ENCODE measurements around the gene DHX15. TPM values are rescaled to one million over a fixed set of nuclear protein-coding genes. Genes with fewer than 3 reads are reported as not detected.

Gene DHX15
- 165 TPM for total RNA-seq

- Histone ChIP-seq H3K4me1 (ENCODE audit: control insufficient read depth in 3 of 3, insufficient read depth in 3 of 3, low read length in 3 of 3) (peaks cover 18 to 28% (median 26%) of the 10 kb centered on the region in 3 donors), H3K36me3 (ENCODE audit: control insufficient read depth in 3 of 3, insufficient read depth in 3 of 3, low read length in 3 of 3) (no peaks in the 10 kb centered on the region), H3K9me3 (ENCODE audit: control insufficient read depth in 3 of 3, low read length in 3 of 3) (no peaks in the 10 kb centered on the region), H3K27ac (ENCODE audit: low read depth, low read length) (peak within 1 kb of the TSS; percentile 99), H3K4me3 (ENCODE audit: low read length in 3 of 3) (peak within 1 kb of the TSS; percentile 90 to 98 (median 97)), H3K9ac (ENCODE audit: low read depth in 1 of 3, low read length in 3 of 3) (peak within 1 kb of the TSS; percentile 98 to 99 (median 99)), H3K27me3 (ENCODE audit: control insufficient read depth in 3 of 3, insufficient read depth in 3 of 3, low read length in 3 of 3) (no peaks in the 10 kb centered on the region)
Measured at GRCh38 chr4:24584211-24584850, at the start of gene DHX15. Gene DHX15 (minus strand): TSS chr4:24584554. CDS start chr4:24584393, 161 bp downstream.

DNA sequence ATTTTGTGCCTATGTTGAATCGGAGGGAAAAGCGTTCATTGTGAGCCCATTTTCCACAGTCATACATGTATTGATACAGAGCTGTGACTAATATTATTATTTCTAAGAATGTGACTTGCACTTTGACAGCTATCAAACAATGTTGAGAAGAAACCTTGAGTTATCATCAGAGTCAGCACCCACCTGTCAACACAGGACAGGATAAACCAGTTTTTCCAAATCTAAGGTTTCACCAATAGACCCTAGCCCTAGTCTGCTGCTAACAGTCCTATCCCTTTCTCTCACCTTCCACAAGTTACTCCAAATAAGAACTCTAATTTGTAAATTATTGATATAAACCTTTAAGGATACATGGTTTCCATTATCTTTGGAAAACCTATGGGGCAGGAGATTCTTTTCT is 47.7 kb upstream of the DHX15 start:
- no peak overlapping the region for H3K27ac ChIP-seq (ENCODE audit: low read depth, low read length)
- H3K4me3 ChIP-seq (ENCODE audit: low read length in 3 of 3): no peak overlapping the region
- no peaks in the 10 kb centered on the region for H3K27me3 ChIP-seq (ENCODE audit: control insufficient read depth in 3 of 3, insufficient read depth in 3 of 3, low read length in 3 of 3)
- no peaks in the 10 kb centered on the region for H3K9me3 ChIP-seq (ENCODE audit: control insufficient read depth in 3 of 3, low read length in 3 of 3)
- no peak overlapping the region for H3K9ac ChIP-seq (ENCODE audit: low read depth in 1 of 3, low read length in 3 of 3)
- H3K4me1 ChIP-seq (ENCODE audit: control insufficient read depth in 3 of 3, insufficient read depth in 3 of 3, low read length in 3 of 3): no peaks in the 10 kb centered on the region
- no peaks in the 10 kb centered on the region for H3K36me3 ChIP-seq (ENCODE audit: control insufficient read depth in 3 of 3, insufficient read depth in 3 of 3, low read length in 3 of 3)

DNA sequence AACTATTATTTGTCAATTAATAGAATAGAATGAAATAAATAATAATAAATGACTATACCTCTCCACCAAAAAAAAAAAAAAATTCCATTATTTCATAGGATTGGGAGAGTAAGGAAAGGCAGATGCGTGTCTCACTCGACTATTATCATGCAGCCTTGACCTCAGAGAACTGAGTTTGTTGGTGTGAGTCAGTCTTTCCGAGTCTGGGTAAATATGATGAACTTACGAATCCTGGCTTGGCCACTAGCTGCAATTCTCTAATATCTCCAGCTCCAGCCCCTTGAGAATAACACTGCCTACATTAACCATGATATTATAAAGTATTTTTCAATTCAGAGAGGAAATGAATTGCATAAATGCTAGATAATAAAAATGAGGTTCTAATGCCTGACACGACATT is 46.6 kb upstream of the DHX15 start:
- Histone ChIP-seq H3K4me3 (ENCODE audit: low read length in 3 of 3) (no peak overlapping the region), H3K4me1 (ENCODE audit: control insufficient read depth in 3 of 3, insufficient read depth in 3 of 3, low read length in 3 of 3) (no peaks in the 10 kb centered on the region), H3K27ac (ENCODE audit: low read depth, low read length) (no peak overlapping the region), H3K9me3 (ENCODE audit: control insufficient read depth in 3 of 3, low read length in 3 of 3) (no peaks in the 10 kb centered on the region), H3K27me3 (ENCODE audit: control insufficient read depth in 3 of 3, insufficient read depth in 3 of 3, low read length in 3 of 3) (no peaks in the 10 kb centered on the region), H3K9ac (ENCODE audit: low read depth in 1 of 3, low read length in 3 of 3) (no peak overlapping the region), H3K36me3 (ENCODE audit: control insufficient read depth in 3 of 3, insufficient read depth in 3 of 3, low read length in 3 of 3) (no peaks in the 10 kb centered on the region)

DNA sequence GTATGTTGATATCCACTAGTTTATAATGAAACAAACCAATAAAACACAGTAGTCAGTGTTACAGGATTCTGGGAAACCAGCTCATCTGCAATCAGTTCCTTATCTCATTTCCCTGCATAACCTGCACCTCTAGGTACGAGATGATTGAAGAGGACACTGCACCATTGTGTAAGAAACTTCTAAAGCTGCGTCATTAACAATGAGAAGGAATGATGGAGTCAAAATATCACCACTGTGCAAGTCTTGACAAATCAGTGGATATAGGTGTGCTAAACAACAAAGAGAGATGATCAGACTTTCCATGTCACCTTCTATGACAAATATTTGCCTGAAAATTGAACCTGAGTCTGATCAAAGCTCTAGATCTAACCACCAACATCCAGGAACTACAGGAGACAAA is 40.7 kb upstream of the DHX15 start:
- Histone ChIP-seq H3K9me3 (ENCODE audit: control insufficient read depth in 3 of 3, low read length in 3 of 3) (no peaks in the 10 kb centered on the region), H3K4me3 (ENCODE audit: low read length in 3 of 3) (no peak overlapping the region), H3K4me1 (ENCODE audit: control insufficient read depth in 3 of 3, insufficient read depth in 3 of 3, low read length in 3 of 3) (no peaks in the 10 kb centered on the region), H3K9ac (ENCODE audit: low read depth in 1 of 3, low read length in 3 of 3) (no peak overlapping the region), H3K27ac (ENCODE audit: low read depth, low read length) (no peak overlapping the region), H3K27me3 (ENCODE audit: control insufficient read depth in 3 of 3, insufficient read depth in 3 of 3, low read length in 3 of 3) (no peaks in the 10 kb centered on the region), H3K36me3 (ENCODE audit: control insufficient read depth in 3 of 3, insufficient read depth in 3 of 3, low read length in 3 of 3) (no peaks in the 10 kb centered on the region)

GRCh38 chr4:24624381-24624780 is 40.0 kb upstream of the DHX15 start:
- H3K9ac ChIP-seq (ENCODE audit: low read depth in 1 of 3, low read length in 3 of 3): no peak overlapping the region
- no peaks in the 10 kb centered on the region for H3K9me3 ChIP-seq (ENCODE audit: control insufficient read depth in 3 of 3, low read length in 3 of 3)
- no peaks in the 10 kb centered on the region for H3K36me3 ChIP-seq (ENCODE audit: control insufficient read depth in 3 of 3, insufficient read depth in 3 of 3, low read length in 3 of 3)
- no peaks in the 10 kb centered on the region for H3K4me1 ChIP-seq (ENCODE audit: control insufficient read depth in 3 of 3, insufficient read depth in 3 of 3, low read length in 3 of 3)
- no peak overlapping the region for H3K4me3 ChIP-seq (ENCODE audit: low read length in 3 of 3)
- no peaks in the 10 kb centered on the region for H3K27me3 ChIP-seq (ENCODE audit: control insufficient read depth in 3 of 3, insufficient read depth in 3 of 3, low read length in 3 of 3)
- H3K27ac ChIP-seq (ENCODE audit: low read depth, low read length): no peak overlapping the region

GRCh38 chr4:24622146-24622834 is 37.9 kb upstream of the DHX15 start:
- Histone ChIP-seq H3K36me3 (ENCODE audit: control insufficient read depth in 3 of 3, insufficient read depth in 3 of 3, low read length in 3 of 3) (no peaks in the 10 kb centered on the region), H3K9ac (ENCODE audit: low read depth in 1 of 3, low read length in 3 of 3) (no peak overlapping the region), H3K4me1 (ENCODE audit: control insufficient read depth in 3 of 3, insufficient read depth in 3 of 3, low read length in 3 of 3) (no peaks in the 10 kb centered on the region), H3K9me3 (ENCODE audit: control insufficient read depth in 3 of 3, low read length in 3 of 3) (no peaks in the 10 kb centered on the region), H3K27me3 (ENCODE audit: control insufficient read depth in 3 of 3, insufficient read depth in 3 of 3, low read length in 3 of 3) (no peaks in the 10 kb centered on the region), H3K4me3 (ENCODE audit: low read length in 3 of 3) (no peak overlapping the region), H3K27ac (ENCODE audit: low read depth, low read length) (no peak overlapping the region)

DNA sequence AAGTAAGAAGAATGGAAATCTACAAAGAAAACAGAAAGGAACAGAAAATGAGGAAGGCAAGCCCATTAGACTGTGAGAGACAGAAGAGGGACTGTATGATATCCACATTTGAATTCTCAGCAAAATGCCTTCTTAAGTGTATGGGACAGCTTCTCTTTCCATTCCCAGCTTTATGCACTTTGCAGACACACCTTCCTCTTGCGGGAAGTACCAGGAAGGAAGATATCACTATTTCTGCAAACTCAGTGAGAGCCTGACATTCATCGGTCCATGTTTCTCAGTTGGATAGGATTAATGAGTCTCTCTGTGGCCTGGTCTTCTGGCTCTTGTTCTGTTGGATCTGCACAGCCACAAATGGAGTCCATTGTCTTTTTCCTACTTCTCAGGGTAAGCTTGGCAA is 31.6 kb upstream of the DHX15 start:
- H3K9ac ChIP-seq (ENCODE audit: low read depth in 1 of 3, low read length in 3 of 3): no peak overlapping the region
- no peak overlapping the region for H3K4me3 ChIP-seq (ENCODE audit: low read length in 3 of 3)
- H3K27me3 ChIP-seq (ENCODE audit: control insufficient read depth in 3 of 3, insufficient read depth in 3 of 3, low read length in 3 of 3): no peaks in the 10 kb centered on the region

DNA sequence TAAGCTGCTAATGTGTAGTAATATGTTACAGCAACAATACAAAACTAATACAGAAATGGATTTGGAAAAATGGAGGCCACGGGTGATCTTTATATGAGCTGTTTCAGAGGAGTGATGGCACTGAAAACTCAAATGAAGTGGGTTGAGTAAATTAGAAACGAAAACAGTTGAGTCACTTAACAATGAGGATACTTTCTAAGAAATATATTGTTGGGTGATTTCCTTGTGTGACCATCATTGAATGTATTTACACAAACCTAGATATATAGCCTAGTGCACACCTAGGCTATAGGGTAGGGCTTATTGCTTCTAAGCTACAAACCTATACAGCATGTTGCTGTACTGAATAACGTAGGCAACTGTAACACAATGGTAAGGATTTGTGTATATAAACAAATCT is 30.5 kb upstream of the DHX15 start:
- Histone ChIP-seq H3K9ac (ENCODE audit: low read depth in 1 of 3, low read length in 3 of 3) (no peak overlapping the region), H3K4me1 (ENCODE audit: control insufficient read depth in 3 of 3, insufficient read depth in 3 of 3, low read length in 3 of 3) (no peaks in the 10 kb centered on the region), H3K27ac (ENCODE audit: low read depth, low read length) (no peak overlapping the region), H3K27me3 (ENCODE audit: control insufficient read depth in 3 of 3, insufficient read depth in 3 of 3, low read length in 3 of 3) (no peaks in the 10 kb centered on the region), H3K4me3 (ENCODE audit: low read length in 3 of 3) (no peak overlapping the region), H3K9me3 (ENCODE audit: control insufficient read depth in 3 of 3, low read length in 3 of 3) (no peaks in the 10 kb centered on the region), H3K36me3 (ENCODE audit: control insufficient read depth in 3 of 3, insufficient read depth in 3 of 3, low read length in 3 of 3) (no peaks in the 10 kb centered on the region)

More for the DNA sequence above, 31.6 kb upstream of the DHX15 start:
- H3K4me1 ChIP-seq (ENCODE audit: control insufficient read depth in 3 of 3, insufficient read depth in 3 of 3, low read length in 3 of 3): no peaks in the 10 kb centered on the region
- H3K27ac ChIP-seq (ENCODE audit: low read depth, low read length): no peak overlapping the region
- no peaks in the 10 kb centered on the region for H3K36me3 ChIP-seq (ENCODE audit: control insufficient read depth in 3 of 3, insufficient read depth in 3 of 3, low read length in 3 of 3)
- no peaks in the 10 kb centered on the region for H3K9me3 ChIP-seq (ENCODE audit: control insufficient read depth in 3 of 3, low read length in 3 of 3)

- Histone ChIP-seq H3K27ac (ENCODE audit: low read depth, low read length) (no peak overlapping the region), H3K27me3 (ENCODE audit: control insufficient read depth in 3 of 3, insufficient read depth in 3 of 3, low read length in 3 of 3) (no peaks in the 10 kb centered on the region), H3K9ac (ENCODE audit: low read depth in 1 of 3, low read length in 3 of 3) (no peak overlapping the region), H3K4me1 (ENCODE audit: control insufficient read depth in 3 of 3, insufficient read depth in 3 of 3, low read length in 3 of 3) (no peaks in the 10 kb centered on the region), H3K36me3 (ENCODE audit: control insufficient read depth in 3 of 3, insufficient read depth in 3 of 3, low read length in 3 of 3) (no peaks in the 10 kb centered on the region), H3K9me3 (ENCODE audit: control insufficient read depth in 3 of 3, low read length in 3 of 3) (no peaks in the 10 kb centered on the region), H3K4me3 (ENCODE audit: low read length in 3 of 3) (no peak overlapping the region)
Measured at GRCh38 chr4:24613502-24613901, 29.1 kb upstream of the DHX15 start.

- Histone ChIP-seq H3K9ac (ENCODE audit: low read depth in 1 of 3, low read length in 3 of 3) (no peak overlapping the region), H3K27ac (ENCODE audit: low read depth, low read length) (no peak overlapping the region), H3K4me1 (ENCODE audit: control insufficient read depth in 3 of 3, insufficient read depth in 3 of 3, low read length in 3 of 3) (no peaks in the 10 kb centered on the region), H3K27me3 (ENCODE audit: control insufficient read depth in 3 of 3, insufficient read depth in 3 of 3, low read length in 3 of 3) (no peaks in the 10 kb centered on the region), H3K9me3 (ENCODE audit: control insufficient read depth in 3 of 3, low read length in 3 of 3) (no peaks in the 10 kb centered on the region), H3K36me3 (ENCODE audit: control insufficient read depth in 3 of 3, insufficient read depth in 3 of 3, low read length in 3 of 3) (no peaks in the 10 kb centered on the region), H3K4me3 (ENCODE audit: low read length in 3 of 3) (no peak overlapping the region)
Measured at GRCh38 chr4:24611575-24611974, 27.2 kb upstream of the DHX15 start.
